Bronchial epithelial cell (primary cell): ENCODE measurements around the gene FLT3LG. TPM values are rescaled to one million over a fixed set of nuclear protein-coding genes. Genes with fewer than 3 reads are reported as not detected.
A peak's percentile ranks its signal among the peaks of the same experiment; 100 is the strongest.

Source experiments
- DNase-seq: peaks from one replicate; pipeline ENCODE4 v3.0.0-alpha.2; 2010; ENCODE audit warnings: low read depth
- FAIRE-seq: peaks from 2 replicates; lab custom pipeline; 2011; peaks lifted over from hg19 to GRCh38; lab: Jason Lieb, UNC
- H3K27me3 ChIP-seq: 2 replicates; pipeline ENCODE4 v1.5.1; 2011; ENCODE audit warnings: low read length; ENCODE audit not compliant: control insufficient read depth, insufficient read depth
- H3K36me3 ChIP-seq: 2 replicates; pipeline ENCODE4 v1.5.1; 2011; ENCODE audit warnings: low read length; ENCODE audit not compliant: control insufficient read depth, insufficient read depth
- H3K4me3 ChIP-seq: 2 replicates; pipeline ENCODE4 v1.5.1; 2011; ENCODE audit warnings: mild to moderate bottlenecking, low read depth, low read length, control low read depth
- CTCF ChIP-seq: IDR thresholded peaks from 2 replicates; pipeline ENCODE4 v1.5.1; 2011; ENCODE audit warnings: mild to moderate bottlenecking, moderate library complexity, low read length, control low read depth, inconsistent platforms; ENCODE audit not compliant: insufficient read depth, severe bottlenecking
- total RNA-seq: library from RNA; depleted of rRNA; stranded (reverse); fragments of >200 nt; gene quantifications from 2 replicates; pipeline ENCODE4 v1.2.1, GENCODE V29; 2014

The FLT3LG gene
- total RNA-seq, 1 donor from 2014 or later: not detected

- FAIRE-seq (no peak), DNase-seq (no peak)
- TF ChIP-seq CTCF: no peak
- peaks cover 15% of the 10 kb centered on the region for H3K36me3 ChIP-seq
- no peaks in the 10 kb centered on the region for H3K27me3 ChIP-seq
- no peak overlapping the region for H3K4me3 ChIP-seq
Measured at GRCh38 chr19:49447485-49448431, 26.3 kb upstream of the FLT3LG start.

- FAIRE-seq: no peak
- DNase-seq: no peak
- H3K36me3 ChIP-seq: peaks cover 15% of the 10 kb centered on the region
- no peak overlapping the region for H3K4me3 ChIP-seq
- H3K27me3 ChIP-seq: no peaks in the 10 kb centered on the region
- no peak for TF ChIP-seq CTCF
Measured at GRCh38 chr19:49448432-49448786, 25.6 kb upstream of the FLT3LG start.

- Histone ChIP-seq H3K4me3 (no peak overlapping the region), H3K36me3 (peaks cover 15% of the 10 kb centered on the region), H3K27me3 (no peaks in the 10 kb centered on the region)
- no peak for TF ChIP-seq CTCF
- FAIRE-seq (no peak), DNase-seq (no peak)
Measured at GRCh38 chr19:49450405-49450804, 23.6 kb upstream of the FLT3LG start.

- H3K27me3 ChIP-seq: no peaks in the 10 kb centered on the region
- H3K36me3 ChIP-seq: peaks cover 13% of the 10 kb centered on the region
- DNase-seq (peak; percentile 98), FAIRE-seq (peak; percentile 83)
- peak within 1 kb of the TSS; percentile 74 for H3K4me3 ChIP-seq
- TF ChIP-seq CTCF: peak; percentile 24
Measured at GRCh38 chr19:49451430-49452181, 22.4 kb upstream of the FLT3LG start, which contains the start of gene PIH1D1. PIH1D1 (minus strand) TSS chr19:49451814; CDS start chr19:49451574, 240 bp downstream.

- H3K36me3 ChIP-seq: peaks cover 3% of the 10 kb centered on the region
- no peak for TF ChIP-seq CTCF
- H3K27me3 ChIP-seq: no peaks in the 10 kb centered on the region
- DNase-seq (peak; percentile 90), FAIRE-seq (no peak)
- peak within 1 kb of the TSS; percentile 74 for H3K4me3 ChIP-seq
Measured at GRCh38 chr19:49453013-49453756, 20.8 kb upstream of the FLT3LG start, which contains the start of gene ALDH16A1. ALDH16A1 (plus strand) TSS chr19:49453225; CDS start chr19:49453332, 107 bp downstream.
